Ramos (cell line): ENCODE results near the gene OVCH2.

ENCODE experiments used
- in situ Hi-C: fragments of 300-500 bp; cut with MboI; formaldehyde crosslinking; loops from one replicate; pipeline ENCODE4 v1.14.3; 2022; ENCODE audit warnings: low sequenced_read_pairs; ENCODE audit not compliant: unreplicated experiment

OVCH2 gene

DNA sequence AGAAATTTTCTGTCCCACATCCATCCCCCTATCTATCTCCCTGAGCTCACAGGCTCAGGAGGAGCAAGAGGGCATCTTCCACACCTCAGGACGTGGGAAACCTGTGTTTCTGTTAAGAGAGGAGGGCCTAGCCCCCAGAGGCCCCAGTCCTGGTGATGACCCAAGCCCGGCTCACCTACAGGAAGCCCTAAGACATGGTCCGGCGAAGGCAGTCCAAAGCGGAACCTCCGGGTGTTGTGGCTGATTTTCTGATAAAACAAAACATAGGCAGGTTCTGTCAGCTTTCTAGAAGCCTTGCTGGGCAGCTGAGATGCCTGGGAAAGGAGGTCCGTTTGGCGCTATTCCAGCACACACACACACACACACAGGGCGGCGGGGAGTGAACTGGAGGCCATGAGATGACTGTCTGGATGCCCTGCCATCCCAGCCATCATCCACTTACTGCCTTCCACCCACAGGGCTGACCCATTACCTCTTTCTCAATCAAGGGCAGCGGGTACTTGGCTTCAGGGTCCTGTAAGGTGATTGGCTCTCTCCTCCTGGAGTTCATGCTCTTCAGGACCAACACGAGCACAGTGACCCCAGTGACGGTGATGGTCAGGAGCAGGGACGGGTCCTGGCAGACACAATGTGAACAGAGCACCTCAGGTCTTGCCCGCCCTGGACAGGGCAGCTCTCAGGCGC lies 33.9 kb downstream of the OVCH2 start:
- in situ Hi-C loops = no loop called here

- in situ Hi-C loops = no loop called here
Observed at GRCh38 chr11:7671347-7672215, 34.7 kb downstream of the OVCH2 start.

GRCh38 chr11:7670641-7671040 lies 35.6 kb downstream of the OVCH2 start:
- in situ Hi-C loops = no loop called here

DNA sequence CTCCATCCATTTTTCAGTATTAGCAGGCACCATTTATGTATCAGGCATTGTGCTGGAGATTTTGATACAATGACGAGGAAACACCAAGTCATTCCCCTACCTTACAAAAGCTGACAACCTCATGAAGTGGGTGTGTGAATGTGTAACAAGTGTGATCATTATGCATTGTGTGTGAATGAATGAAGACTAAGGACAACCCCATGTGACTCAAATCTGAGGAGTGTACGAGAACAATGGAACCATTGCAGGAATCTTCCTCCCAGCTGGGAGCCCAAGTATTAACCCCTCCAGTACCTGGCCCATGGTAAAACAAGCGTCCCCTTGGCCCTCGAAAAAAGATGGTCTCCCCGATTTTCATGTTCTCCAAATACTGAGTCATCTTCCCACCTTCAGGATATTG lies 37.4 kb downstream of the OVCH2 start:
- in situ Hi-C loops = loop anchor here (10.0 kb wide), 1 partner anchor 314 kb away; no protein-coding TSS in a partner anchor

DNA sequence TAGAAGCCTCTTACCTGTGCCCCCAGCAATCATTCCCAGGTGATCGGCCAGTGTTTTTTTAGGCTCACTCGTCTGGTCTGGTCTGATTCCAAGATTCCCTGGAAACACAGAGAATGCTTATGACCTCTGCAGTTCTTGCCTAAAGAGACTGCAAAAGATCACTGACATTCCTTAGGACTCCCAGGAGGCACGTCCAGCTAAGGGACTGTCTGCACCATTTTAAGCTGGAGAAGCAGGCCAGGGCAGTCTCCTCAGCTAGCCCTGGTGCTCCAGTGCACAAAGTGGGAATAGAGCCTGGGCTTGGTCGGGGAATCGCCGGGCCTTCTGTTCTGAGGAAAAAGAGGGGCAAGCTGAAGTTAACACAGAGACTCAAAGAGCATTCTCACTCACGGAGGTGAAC lies 37.8 kb downstream of the OVCH2 start:
- in situ Hi-C loops = loop anchor here (10.0 kb wide), 1 partner anchor 314 kb away; no protein-coding TSS in a partner anchor

GRCh38 chr11:7667460-7667859 lies 38.8 kb downstream of the OVCH2 start:
- in situ Hi-C loops = loop anchor here (10.0 kb wide), 1 partner anchor 313 kb away; no protein-coding TSS in a partner anchor

GRCh38 chr11:7666292-7666866 lies 39.9 kb downstream of the OVCH2 start:
- in situ Hi-C loops = loop anchor here (10.0 kb wide), 1 partner anchor 312 kb away; no protein-coding TSS in a partner anchor

GRCh38 chr11:7665473-7666291 lies 40.6 kb downstream of the OVCH2 start:
- in situ Hi-C loops = loop anchor here (10.0 kb wide), 1 partner anchor 311 kb away; no protein-coding TSS in a partner anchor

- in situ Hi-C loops = loop anchor here (10.0 kb wide), 1 partner anchor 310 kb away; no protein-coding TSS in a partner anchor
Observed at GRCh38 chr11:7664867-7665266, 41.4 kb downstream of the OVCH2 start.

GRCh38 chr11:7663531-7663930 lies 42.7 kb downstream of the OVCH2 start:
- in situ Hi-C loops = loop anchor here (10.0 kb wide), 1 partner anchor 309 kb away; no protein-coding TSS in a partner anchor

DNA sequence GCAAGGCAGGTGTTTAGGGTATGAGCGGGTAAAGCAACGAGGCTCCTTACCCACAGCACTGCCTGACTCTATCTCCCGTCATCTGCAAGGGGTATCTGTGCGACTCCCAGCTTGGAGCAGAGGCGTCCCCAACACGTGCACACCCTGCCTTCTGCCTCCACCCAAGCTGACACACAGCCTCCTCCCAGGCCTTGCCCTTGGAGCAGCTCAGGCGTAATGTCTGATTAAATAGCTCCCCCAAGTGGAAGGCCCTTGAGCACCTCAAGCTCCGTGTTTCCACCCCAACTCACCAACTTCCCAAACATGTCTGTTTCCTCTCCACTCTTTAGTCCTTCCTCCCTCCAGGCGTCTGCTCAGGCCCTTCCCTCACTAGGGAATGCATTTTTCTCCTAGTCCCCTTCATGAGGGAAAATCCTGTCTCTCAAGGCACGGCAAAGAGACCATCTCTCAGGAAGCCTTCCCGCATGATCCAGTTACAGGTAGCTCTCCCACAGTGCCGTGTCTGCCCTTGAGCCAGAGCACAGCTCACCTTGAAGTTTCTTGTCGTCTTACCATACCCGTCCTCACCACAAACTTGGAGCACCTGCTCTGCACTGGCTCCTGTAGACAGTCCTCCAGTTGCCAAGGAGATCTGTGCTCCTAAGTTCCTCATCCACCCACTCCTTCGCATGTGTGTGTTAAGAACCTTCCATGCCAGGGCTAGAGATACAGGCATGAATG lies 48.8 kb downstream of the OVCH2 start:
- in situ Hi-C loops = no loop called here

DNA sequence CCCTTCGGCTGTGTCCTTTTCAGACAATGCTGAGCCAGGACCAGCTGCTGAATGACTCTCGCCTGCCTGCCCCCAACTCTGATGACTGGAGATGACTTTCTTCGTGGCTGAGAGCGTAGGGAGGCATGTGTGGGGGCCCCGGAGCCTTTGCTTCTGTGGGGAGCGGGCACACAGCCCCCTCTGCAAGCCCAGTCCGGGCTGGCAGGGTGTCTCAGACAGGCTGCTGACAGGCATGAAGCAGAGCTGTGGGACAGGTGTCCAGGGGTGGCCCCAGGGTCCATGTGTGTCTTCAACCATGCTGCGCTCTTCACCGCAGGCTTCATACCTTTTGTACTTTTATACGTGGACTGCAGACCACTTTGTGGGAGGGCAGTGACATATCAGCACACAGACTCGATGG lies 49.6 kb downstream of the OVCH2 start:
- in situ Hi-C loops = no loop called here

- in situ Hi-C loops = no loop called here
Observed at GRCh38 chr11:7655253-7656217, 50.7 kb downstream of the OVCH2 start.

DNA sequence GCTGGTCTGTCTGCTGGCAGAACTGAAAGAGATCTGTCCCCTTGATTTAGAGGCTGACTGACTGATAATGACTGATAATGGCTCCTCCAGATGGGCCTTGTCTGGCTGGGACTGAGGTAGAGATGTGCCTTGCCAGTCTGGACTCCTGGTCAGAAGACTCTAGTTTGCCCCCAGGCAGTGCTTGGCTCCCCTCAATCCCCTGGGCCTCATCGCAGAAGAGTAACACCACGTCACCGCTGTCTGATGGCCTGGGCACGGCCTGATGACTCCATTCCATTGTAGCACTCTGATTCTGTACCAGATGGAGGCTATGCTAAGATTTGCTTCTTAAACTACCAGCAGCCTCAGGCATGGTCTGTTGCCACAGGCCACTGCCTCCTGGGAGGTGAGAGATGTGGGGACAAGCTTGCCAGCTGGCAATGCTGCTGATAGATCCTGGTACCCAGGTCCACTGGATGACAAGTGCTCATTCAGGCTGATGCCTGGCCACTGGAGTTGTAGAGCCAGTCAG lies 52.0 kb downstream of the OVCH2 start:
- in situ Hi-C loops = no loop called here

GRCh38 chr11:7651700-7652099 lies 54.6 kb downstream of the OVCH2 start:
- in situ Hi-C loops = no loop called here

DNA sequence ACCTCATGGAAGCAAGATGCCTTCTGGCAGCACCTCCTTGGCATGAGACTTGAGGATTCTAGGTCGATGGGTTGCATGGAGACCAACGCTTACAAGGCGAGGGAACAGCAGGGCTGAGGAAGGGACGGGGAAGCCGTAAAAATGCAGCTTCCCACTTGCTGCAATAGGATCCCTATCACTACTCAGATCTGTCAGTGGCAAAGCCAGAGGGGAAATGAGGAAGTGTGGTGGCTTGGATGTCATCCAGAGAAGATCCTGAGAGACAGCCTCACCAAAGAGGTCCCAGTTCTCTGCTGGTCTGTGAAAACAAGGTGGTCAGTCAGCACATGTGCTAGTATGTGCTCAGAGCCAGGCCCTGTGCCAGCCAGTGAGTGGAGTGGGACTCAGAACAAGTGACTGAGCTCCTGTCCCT lies 55.1 kb downstream of the OVCH2 start:
- in situ Hi-C loops = no loop called here

GRCh38 chr11:7648264-7648663 lies 58.0 kb downstream of the OVCH2 start:
- in situ Hi-C loops = no loop called here

DNA sequence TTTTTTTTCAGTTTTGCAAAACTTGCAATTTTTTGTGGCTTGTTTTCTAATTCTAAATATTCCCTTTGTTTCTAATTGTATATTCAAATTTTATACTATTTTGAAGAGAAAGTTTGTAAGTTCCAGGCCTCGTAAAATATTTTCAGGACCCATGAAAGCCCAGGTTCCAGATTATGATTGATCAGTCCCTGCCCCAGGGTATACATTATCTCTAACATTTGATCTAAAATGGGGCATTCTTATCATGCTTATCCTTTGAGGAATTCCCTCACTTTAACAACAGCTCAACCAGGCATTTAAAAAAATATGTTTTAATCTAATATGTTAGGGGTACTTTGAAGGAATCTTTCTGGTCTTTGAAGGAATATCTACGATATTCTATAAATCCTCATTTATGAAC lies 59.4 kb downstream of the OVCH2 start:
- in situ Hi-C loops = no loop called here
